HepG2 (cell line): ENCODE results near the gene MYL6B. TPM values are rescaled to one million over a fixed set of nuclear protein-coding genes. Genes with fewer than 3 reads are reported as not detected.

Experiments
- HNRNPUL1 ChIP-seq: fragments of 200-400 bp; formaldehyde crosslinking; IDR thresholded peaks from 2 replicates; pipeline ENCODE4 v1.6.1; 2017; ENCODE audit warnings: low read depth, mild to moderate bottlenecking, low read length, moderate library complexity
- KDM4B ChIP-seq: sonication (generic); formaldehyde crosslinking; IDR thresholded peaks from 2 replicates; pipeline ENCODE4 v1.4.0; 2020; ENCODE audit warnings: missing genetic modification reagents
- MTF2 ChIP-seq: sonication (generic); formaldehyde crosslinking; IDR thresholded peaks from 2 replicates; pipeline ENCODE4 v1.5.0; 2020; ENCODE audit warnings: missing genetic modification reagents, borderline replicate concordance
- NCOA5 ChIP-seq: sonication (generic); formaldehyde crosslinking; IDR thresholded peaks from 2 replicates; pipeline ENCODE4 v1.4.0; 2020; ENCODE audit warnings: missing genetic modification reagents
- POLR2A ChIP-seq, 2 experiments: IDR thresholded peaks; 2 replicates each; pipeline ENCODE4 v1.6.1; 2011; ENCODE audit warnings: low read depth in 2 of 2, low read length in 2 of 2, mild to moderate bottlenecking in 1 of 2, moderate library complexity in 1 of 2; ENCODE audit not compliant: insufficient read depth in 1 of 2
- RFXAP ChIP-seq: sonication (generic); formaldehyde crosslinking; IDR thresholded peaks from 2 replicates; pipeline ENCODE4 v1.4.0; 2020; ENCODE audit warnings: missing genetic modification reagents, borderline replicate concordance
- SMAD1 ChIP-seq: sonication (generic); formaldehyde crosslinking; IDR thresholded peaks from 2 replicates; pipeline ENCODE4 v1.4.0; 2020; ENCODE audit warnings: missing genetic modification reagents, low read depth, mild to moderate bottlenecking, borderline replicate concordance
- SRSF4 ChIP-seq: fragments of 200-400 bp; formaldehyde crosslinking; IDR thresholded peaks from one replicate; pipeline ENCODE4 v1.6.1; 2018; ENCODE audit warnings: mild to moderate bottlenecking, low read depth, low read length, moderate library complexity; ENCODE audit not compliant: poor library complexity, severe bottlenecking
- TGIF2 ChIP-seq: IDR thresholded peaks from 2 replicates; pipeline ENCODE4 v1.6.1; 2016; ENCODE audit warnings: control low read depth, missing compliant biosample characterization
- ZMYM2 ChIP-seq: sonication (generic); formaldehyde crosslinking; IDR thresholded peaks from 2 replicates; pipeline ENCODE4 v1.8.0; 2022; ENCODE audit warnings: mild to moderate bottlenecking, missing genetic modification reagents
- ZNF160 ChIP-seq: sonication (generic); formaldehyde crosslinking; IDR thresholded peaks from 2 replicates; pipeline ENCODE4 v1.8.0; 2022; ENCODE audit warnings: mild to moderate bottlenecking, inconsistent platforms, missing genetic modification reagents
- ZNF33B ChIP-seq: sonication (generic); formaldehyde crosslinking; IDR thresholded peaks from 2 replicates; pipeline ENCODE4 v1.5.1; 2020; ENCODE audit warnings: mild to moderate bottlenecking, missing genetic modification reagents
- polyA plus RNA-seq, 8 experiments: library from polyadenylated mRNA; depleted of rRNA in 3 of 8; stranded (reverse) in 7 of 8; unstranded in 1 of 8; fragments of >200 nt; fragmentation: Illumina TruSeq in 4 of 8; extraction: Trizol in 4 of 8; gene quantifications; 2 replicates each; pipeline versions ENCODE4 v1.2.1 to v1.2.3, GENCODE V29; 2011 to 2016; ENCODE audit warnings: low read depth in 4 of 8, missing spikeins in 1 of 8, mixed read lengths in 1 of 8; ENCODE audit not compliant: insufficient read depth in 1 of 8
- total RNA-seq, 5 experiments: library from RNA; depleted of rRNA; stranded (reverse); fragments of >200 nt; fragmentation: Illumina TruSeq; extraction: Trizol; gene quantifications; 2 replicates each; pipeline ENCODE4 v1.2.3, GENCODE V29; 2016; ENCODE audit warnings: low read depth in 1 of 5
- TF ChIP-seq, protein P1 (sequence below), 2 experiments: sonication (generic) in 1 of 2; formaldehyde crosslinking in 1 of 2; IDR thresholded peaks; 2 replicates each; pipeline versions ENCODE4 v1.6.1 to v1.9.0; 2014 to 2022; ENCODE audit warnings: antibody characterized with exemption in 1 of 2, borderline replicate concordance in 1 of 2, inconsistent platforms in 1 of 2, low read depth in 1 of 2, missing genetic modification reagents in 1 of 2
- TF ChIP-seq, protein P2 (sequence below): sonication (generic); formaldehyde crosslinking; IDR thresholded peaks from 2 replicates; pipeline ENCODE4 v1.8.0; 2022; ENCODE audit warnings: mild to moderate bottlenecking, missing genetic modification reagents, moderate library complexity
- TF ChIP-seq, protein P3 (sequence below): sonication (generic); formaldehyde crosslinking; IDR thresholded peaks from 2 replicates; pipeline ENCODE4 v1.8.1; 2023; ENCODE audit warnings: mild to moderate bottlenecking, missing genetic modification reagents
- TF ChIP-seq, protein P4 (sequence below): sonication (generic); formaldehyde crosslinking; IDR thresholded peaks from 2 replicates; pipeline ENCODE4 v1.4.0; 2020; ENCODE audit warnings: missing genetic modification reagents; ENCODE audit errors: not compliant biosample characterization
- TF ChIP-seq, protein P5 (sequence below): IDR thresholded peaks from 2 replicates; pipeline ENCODE4 v1.6.1; 2016; ENCODE audit warnings: missing compliant biosample characterization, missing genetic modification reagents, borderline replicate concordance

Gene MYL6B
- total and polyA plus RNA-seq, 2 of the 13 experiments (the other 11 are each of a cell fraction or from before 2014, with no cell fraction given): 75.7 to 88.7 TPM

DNA sequence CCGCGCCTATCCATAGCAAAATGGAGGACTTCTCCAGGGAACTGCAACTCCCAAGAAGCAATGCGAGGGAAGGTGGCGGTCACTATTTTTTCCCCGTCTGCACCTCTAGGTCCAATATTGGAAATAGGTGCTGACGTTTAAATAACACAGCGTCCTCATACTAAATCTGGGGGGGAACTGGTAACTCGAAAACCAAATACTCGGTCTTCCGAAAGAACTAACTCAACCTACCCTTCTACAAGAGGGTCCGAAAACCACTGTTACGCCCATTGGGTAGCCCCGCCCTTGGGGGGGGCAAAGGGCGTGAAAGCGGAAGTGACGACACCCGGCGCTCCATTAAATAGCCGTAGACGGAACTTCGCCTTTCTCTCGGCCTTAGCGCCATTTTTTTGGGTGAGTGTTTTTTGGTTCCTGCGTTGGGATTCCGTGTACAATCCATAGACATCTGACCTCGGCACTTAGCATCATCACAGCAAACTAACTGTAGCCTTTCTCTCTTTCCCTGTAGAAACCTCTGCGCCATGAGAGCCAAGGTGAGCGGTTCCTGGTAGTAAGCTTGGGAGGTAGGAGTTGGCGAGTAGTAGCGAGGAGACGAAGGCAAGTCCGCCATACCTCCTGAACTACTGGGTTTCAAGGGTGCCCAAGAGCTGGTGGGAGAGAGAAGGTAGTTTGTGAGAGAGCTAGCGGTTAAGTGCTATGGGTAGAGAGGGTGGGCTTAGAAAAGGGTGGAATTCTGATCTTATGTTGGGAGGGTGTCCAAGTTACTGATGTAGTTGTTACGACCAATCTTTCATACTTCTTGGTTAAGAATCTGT lies 35.9 kb upstream of the MYL6B start, which contains the start of gene RPL41 (continued):
- TF ChIP-seq, protein P1, sequence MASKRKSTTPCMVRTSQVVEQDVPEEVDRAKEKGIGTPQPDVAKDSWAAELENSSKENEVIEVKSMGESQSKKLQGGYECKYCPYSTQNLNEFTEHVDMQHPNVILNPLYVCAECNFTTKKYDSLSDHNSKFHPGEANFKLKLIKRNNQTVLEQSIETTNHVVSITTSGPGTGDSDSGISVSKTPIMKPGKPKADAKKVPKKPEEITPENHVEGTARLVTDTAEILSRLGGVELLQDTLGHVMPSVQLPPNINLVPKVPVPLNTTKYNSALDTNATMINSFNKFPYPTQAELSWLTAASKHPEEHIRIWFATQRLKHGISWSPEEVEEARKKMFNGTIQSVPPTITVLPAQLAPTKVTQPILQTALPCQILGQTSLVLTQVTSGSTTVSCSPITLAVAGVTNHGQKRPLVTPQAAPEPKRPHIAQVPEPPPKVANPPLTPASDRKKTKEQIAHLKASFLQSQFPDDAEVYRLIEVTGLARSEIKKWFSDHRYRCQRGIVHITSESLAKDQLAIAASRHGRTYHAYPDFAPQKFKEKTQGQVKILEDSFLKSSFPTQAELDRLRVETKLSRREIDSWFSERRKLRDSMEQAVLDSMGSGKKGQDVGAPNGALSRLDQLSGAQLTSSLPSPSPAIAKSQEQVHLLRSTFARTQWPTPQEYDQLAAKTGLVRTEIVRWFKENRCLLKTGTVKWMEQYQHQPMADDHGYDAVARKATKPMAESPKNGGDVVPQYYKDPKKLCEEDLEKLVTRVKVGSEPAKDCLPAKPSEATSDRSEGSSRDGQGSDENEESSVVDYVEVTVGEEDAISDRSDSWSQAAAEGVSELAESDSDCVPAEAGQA (IDR thresholded peaks at IDR 0.05; ENCODE audit: low read depth): peak; percentile 87
- TF ChIP-seq, protein P1 (CRISPR knock-in tag; IDR thresholded peaks at IDR 0.05; ENCODE audit: borderline replicate concordance): 0 out of 2 replicates have a peak, but pooled peaks have one; percentile 80
- TF ChIP-seq NCOA5 (CRISPR knock-in tag): no peak
- 0 out of 2 replicates have a peak, but pooled peaks have one; percentile 54 for TF ChIP-seq KDM4B (CRISPR knock-in tag)
- no peak for TF ChIP-seq ZMYM2 (CRISPR knock-in tag)
- TF ChIP-seq TGIF2 (CRISPR knock-in tag): peak; percentile 88; the same call in 1 of the 2 replicates
- no peak for TF ChIP-seq SRSF4
- TF ChIP-seq, protein P2, sequence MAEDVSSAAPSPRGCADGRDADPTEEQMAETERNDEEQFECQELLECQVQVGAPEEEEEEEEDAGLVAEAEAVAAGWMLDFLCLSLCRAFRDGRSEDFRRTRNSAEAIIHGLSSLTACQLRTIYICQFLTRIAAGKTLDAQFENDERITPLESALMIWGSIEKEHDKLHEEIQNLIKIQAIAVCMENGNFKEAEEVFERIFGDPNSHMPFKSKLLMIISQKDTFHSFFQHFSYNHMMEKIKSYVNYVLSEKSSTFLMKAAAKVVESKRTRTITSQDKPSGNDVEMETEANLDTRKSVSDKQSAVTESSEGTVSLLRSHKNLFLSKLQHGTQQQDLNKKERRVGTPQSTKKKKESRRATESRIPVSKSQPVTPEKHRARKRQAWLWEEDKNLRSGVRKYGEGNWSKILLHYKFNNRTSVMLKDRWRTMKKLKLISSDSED: no peak
- TF ChIP-seq, protein P3, sequence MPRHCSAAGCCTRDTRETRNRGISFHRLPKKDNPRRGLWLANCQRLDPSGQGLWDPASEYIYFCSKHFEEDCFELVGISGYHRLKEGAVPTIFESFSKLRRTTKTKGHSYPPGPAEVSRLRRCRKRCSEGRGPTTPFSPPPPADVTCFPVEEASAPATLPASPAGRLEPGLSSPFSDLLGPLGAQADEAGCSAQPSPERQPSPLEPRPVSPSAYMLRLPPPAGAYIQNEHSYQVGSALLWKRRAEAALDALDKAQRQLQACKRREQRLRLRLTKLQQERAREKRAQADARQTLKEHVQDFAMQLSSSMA (CRISPR knock-in tag): no peak
- TF ChIP-seq MTF2 (CRISPR knock-in tag): 0 out of 2 replicates have a peak, but pooled peaks have one; percentile 26
- TF ChIP-seq ZNF160 (CRISPR knock-in tag): peak; percentile 83; the same call in 1 of the 2 replicates
- peak; percentile 99 to 100 for TF ChIP-seq POLR2A (IDR thresholded peaks at IDR 0.05; ENCODE audit: insufficient read depth in 1 of 2, low read depth in 2 of 2, low read length in 2 of 2)
- TF ChIP-seq, protein P4, sequence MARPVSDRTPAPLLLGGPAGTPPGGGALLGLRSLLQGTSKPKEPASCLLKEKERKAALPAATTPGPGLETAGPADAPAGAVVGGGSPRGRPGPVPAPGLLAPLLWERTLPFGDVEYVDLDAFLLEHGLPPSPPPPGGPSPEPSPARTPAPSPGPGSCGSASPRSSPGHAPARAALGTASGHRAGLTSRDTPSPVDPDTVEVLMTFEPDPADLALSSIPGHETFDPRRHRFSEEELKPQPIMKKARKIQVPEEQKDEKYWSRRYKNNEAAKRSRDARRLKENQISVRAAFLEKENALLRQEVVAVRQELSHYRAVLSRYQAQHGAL: peak; percentile 19
- TF ChIP-seq ZNF33B (CRISPR knock-in tag): no peak
- TF ChIP-seq RFXAP (CRISPR knock-in tag): peak; percentile 74; the same call in 1 of the 2 replicates
- TF ChIP-seq HNRNPUL1: no peak
- peak; percentile 73; the same call in 1 of the 2 replicates for TF ChIP-seq SMAD1
- TF ChIP-seq, protein P5, sequence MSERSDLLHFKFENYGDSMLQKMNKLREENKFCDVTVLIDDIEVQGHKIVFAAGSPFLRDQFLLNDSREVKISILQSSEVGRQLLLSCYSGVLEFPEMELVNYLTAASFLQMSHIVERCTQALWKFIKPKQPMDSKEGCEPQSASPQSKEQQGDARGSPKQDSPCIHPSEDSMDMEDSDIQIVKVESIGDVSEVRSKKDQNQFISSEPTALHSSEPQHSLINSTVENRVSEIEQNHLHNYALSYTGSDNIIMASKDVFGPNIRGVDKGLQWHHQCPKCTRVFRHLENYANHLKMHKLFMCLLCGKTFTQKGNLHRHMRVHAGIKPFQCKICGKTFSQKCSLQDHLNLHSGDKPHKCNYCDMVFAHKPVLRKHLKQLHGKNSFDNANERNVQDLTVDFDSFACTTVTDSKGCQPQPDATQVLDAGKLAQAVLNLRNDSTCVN (CRISPR knock-in tag): peak; percentile 76; the same call in 1 of the 2 replicates
